GM21526 (cell line): Measurements from ENCODE around the gene SLC9A4.

Experiments used
- ATAC-seq: cut with Tn5 transposase; IDR thresholded peaks from one replicate; pipeline ENCODE4 v1.9.1; 2021; ENCODE audit warnings: moderate library complexity; ENCODE audit not compliant: unreplicated experiment, low FRiP score

Gene SLC9A4

DNA sequence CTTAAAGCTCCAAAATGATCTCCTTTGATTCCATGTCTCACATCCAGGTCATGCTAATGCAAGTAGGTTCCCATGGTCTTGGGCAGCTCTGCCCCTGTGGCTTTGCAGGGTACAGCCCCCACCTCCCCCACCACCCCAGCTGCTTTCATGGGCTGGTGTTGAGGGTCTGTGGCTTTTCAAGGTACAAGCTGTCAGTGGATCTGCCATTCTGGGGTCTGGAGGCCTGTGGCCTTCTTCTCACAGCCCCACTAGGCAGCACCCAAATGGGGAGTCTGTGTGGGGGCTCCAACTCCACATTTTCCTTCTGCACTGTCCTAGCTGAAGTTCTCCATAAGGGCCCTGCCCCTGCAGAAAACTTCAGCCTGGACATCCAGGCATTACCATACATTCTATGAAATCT is 19.0 kb downstream of the SLC9A4 start:
- no peak for ATAC-seq

DNA sequence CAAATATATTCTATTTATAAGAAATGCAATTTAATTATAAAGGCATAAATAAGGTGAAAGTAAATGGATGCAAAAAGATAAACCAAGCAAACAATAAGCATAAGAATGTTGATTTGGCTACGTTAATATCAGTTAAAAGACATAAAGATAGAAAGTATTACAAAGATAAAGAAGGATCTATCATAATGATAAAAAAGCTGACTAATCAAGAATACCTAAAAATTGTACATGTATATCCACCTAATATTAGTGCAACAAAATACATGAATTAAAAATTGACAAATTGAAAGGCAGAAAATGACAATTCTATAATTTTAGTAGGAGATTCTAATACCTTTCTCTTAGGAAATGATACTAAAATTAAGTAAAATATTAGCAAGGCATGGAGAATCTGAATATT is 21.5 kb downstream of the SLC9A4 start:
- no peak for ATAC-seq

DNA sequence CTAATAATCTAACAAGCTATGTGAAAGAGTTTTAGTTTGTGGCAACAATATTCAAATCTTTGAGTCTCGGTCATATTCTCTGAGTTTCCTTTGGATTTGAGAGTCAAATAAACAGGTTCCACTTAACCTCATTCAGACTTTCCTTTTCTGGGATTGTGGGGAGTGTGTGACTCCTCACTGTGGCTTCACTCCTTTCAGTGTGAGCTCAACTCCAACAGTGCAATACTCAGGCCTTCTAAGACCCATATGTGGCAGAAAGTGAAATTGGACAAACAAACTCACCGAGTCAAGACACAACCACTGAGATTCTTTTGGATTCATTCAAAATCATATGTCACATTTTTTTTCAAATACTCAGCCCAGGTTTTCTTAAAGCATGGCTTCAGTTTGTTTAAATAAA is 25.4 kb downstream of the SLC9A4 start:
- ATAC-seq, result no peak

DNA sequence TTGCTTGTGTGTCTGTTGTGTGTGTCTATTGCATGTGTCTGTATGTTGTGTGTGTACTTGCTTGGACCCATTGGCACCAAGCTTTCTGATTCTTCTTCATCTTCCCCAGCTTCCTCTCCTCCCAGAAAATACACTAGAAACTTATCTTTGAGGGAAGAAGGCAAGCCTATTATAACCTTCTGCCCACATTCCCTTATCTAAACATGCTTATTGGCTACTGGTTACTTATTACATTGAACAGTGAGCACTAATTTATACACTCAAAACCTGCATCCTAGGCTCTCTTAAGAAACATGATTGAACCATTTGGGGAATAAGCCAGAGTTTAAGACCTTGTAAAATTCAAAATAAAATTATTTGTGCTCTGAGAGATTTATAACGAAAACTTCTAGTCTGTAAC is 26.5 kb downstream of the SLC9A4 start:
- ATAC-seq, result no peak

DNA sequence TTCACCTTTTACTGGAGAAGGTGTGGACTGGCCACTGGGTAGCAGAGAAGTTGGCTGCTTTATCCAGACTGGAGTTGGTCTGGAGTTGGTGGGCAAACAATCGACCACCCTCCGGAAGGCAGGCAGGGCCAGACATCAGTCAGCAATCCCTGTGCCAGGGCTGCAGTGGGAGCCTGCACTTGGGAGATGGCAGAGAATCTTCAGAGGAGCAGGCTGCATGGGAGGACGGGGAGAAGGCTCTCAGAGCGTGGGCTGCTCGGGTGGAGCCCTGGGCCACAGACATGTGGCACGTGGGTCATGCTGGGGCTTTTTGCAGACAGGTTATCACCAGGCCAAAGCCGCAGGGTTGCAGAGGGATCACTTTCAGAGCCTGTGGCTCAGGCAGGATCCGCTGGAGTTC is 29.6 kb downstream of the SLC9A4 start:
- ATAC-seq, result no peak

DNA sequence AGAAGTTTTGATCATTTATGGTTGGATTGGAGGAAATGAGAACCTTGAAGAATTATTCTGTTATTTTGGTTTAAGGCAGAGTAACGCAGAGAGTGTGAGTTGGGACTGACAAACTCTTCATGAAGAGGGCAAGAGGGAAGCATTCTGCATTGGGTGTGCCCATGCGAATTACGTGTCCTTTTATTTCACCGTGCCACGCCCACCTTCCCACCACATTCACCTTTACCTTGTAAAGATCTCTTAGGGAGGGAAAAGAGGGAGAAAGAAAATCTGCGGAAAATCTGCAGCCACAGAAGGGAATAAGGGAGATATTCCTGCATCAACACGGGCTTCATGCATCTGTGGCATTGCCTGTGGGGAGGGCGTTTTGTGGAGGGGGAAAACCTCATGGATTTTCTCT is 31.8 kb downstream of the SLC9A4 start:
- no peak for ATAC-seq

DNA sequence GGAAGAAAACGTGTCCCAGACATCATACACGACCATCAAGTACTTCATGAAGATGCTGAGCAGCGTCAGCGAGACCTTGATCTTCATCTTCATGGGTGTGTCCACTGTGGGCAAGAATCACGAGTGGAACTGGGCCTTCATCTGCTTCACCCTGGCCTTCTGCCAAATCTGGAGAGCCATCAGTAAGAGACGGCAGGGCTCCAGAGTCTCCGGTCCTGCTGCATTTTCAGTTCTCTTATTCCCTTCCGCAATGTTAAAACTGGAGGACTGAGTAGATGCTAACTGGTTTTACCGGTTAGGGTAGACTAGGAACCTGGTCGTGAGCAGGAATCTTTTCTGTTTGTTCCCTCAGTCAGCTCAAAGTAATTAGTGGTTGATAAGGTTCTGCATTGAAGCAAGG is 32.3 kb downstream of the SLC9A4 start:
- ATAC-seq, result no peak

DNA sequence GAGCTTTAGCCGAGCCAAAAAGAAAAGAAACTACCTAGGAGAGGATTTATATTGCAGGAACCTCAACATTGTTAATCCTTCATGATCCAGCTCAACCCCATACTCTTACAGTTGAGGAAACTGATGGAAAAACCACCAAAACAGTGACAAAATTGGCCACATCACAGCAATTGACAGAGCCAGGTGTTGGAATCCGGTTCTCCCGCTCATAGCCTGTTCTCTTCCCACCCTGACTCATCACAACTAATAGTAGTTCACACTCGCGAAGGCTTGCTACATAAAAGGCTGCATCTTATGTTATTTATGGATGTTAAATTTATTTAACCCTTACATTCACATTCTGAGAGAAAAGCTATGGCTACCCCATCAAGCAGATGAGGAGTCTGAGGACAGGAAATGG is 33.7 kb downstream of the SLC9A4 start:
- ATAC-seq, result no peak

DNA sequence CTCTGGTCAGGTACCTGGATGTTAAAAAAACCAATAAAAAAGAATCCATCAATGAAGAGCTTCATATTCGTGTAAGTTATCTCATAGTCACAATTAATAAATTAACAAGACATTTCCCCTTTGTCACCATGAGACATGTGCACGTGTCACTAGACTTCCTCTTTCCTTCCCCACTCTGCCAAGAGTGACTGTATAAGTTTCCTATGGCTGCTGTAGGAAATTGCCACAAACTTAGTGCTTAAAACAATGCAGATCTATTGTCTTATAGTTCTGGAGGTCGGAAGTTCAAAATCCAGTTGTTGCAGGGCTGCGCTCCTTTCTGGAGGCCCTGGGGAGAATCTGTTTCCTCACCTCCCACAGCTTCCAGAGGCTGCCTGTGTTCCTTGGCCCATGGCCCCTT is 35.8 kb downstream of the SLC9A4 start:
- no peak for ATAC-seq

DNA sequence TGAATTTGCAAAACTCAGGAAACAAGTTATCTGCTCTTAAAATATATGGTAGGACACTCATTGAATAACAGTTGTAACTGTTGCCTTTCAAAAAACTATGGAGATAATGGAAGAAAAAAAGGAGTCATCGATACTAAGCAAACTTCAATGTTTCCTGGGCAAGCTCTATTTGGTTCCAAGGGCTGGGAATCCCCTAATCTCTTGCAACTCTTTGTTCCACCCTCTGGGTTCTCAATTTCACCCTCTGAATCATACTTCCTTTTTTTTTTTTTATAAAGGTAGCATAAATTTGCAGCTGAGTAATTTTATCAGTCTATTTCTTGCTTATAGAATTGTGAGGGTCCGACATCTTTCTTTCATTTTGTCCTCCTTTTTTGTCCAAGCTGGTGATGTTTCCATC is 36.7 kb downstream of the SLC9A4 start:
- no peak for ATAC-seq

DNA sequence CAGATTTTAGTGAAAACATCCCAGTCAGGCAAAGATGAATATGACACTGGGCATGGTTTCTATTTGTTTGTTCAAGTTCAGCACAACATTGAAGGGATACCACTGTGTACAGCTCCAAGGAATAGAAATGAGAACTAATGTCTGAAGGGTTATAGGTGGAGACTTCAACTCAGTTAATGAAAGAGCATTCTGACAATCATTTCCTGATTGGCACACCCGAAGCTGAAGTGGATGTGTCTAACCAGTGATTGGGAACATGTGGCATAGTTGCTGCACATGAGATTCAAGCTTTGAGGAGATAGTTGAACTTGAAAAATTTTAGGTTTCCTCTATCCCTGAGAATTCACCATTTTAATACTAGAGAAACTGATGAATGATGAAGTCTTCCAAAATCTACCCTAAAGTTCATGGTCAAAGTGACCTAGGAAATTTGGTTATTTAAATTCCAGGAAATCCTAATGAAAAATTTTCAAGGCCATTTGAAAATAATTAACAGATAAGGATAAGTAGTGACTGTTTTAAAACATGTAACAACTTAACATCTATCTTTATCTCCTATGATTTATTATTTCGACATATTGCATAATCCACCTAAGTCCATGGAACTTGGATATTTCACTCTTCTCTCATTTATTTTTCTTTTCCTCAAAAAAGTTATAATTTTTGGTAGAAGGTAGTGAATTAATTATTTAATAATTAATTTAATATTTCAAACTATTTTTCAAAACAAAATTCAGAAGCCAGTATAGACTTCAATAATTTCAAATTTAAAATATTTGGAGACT is 38.0 kb downstream of the SLC9A4 start:
- ATAC-seq, result no peak

DNA sequence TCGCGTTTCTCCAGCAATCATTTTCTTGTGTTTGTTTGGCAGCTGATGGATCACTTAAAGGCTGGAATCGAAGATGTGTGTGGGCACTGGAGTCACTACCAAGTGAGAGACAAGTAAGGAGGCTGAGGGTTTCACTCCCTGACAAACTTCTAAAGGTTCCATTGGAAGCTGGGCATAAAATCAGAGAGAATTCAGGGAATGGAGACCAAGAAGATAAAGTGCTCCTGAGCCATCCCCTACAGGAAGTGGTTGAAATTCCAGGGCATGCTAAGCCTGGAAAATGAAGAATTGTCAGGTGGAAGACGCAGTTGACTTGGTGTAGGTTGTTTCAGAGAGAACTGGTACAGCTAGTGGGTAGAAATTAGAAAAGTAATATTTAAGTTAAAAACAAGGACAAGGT is 39.1 kb downstream of the SLC9A4 start:
- ATAC-seq, result no peak

DNA sequence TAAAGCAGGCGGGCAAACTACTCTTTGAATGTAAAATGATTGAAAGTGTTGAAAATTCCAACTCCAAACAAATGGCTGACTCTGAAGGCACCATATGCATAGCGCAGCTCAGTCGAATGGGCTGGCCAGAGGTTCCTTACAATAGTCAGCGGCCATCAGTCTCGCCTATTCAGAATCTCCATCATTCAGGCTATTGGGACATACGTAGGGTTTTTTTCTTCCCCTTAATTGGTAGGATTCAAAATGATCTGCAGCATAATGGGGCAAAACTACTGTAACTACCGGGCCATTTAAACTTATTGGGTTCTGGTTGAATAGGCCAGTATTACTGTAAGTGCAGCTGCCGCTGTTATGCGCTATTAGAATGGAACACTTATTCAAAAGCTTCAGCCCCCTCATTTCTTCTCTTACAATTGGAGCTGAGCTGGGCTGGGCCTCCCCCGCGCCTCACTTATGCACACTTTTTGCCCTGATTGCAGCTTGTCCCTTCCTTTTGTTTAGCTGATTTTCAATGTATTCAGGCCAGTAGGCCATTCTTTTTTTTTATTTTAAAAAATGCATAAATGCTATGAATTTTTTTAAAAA is 40.4 kb downstream of the SLC9A4 start:
- ATAC-seq, result no peak

DNA sequence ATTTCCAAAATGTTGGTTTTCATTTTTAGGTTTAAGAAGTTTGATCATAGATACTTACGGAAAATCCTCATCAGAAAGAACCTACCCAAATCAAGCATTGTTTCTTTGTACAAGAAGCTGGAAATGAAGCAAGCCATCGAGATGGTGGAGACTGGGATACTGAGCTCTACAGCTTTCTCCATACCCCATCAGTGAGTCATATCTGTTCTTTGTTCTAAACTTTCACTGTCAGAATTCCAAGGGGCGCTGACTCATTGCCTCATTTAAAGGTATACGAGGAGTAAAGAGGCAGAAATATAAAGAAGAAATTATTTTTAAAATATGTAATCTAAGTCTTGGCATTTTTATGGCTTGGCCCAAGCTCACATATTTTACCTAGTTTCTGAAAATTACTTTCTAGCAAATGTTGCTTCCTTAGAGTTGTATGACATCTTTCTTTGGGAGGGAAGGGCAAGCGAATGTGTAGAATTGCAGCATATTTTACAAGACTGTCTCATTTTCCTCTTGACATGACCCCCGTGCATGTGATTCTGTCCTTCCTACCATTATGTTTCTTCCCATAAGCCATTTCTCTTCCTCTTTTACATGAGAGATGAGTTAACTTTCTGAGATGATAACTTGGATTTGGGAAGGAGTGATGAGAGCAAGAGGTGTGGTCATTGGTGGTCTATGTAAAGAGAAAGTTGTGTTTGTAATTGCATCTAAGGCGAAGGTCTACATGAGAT is 41.2 kb downstream of the SLC9A4 start:
- ATAC-seq, result no peak

DNA sequence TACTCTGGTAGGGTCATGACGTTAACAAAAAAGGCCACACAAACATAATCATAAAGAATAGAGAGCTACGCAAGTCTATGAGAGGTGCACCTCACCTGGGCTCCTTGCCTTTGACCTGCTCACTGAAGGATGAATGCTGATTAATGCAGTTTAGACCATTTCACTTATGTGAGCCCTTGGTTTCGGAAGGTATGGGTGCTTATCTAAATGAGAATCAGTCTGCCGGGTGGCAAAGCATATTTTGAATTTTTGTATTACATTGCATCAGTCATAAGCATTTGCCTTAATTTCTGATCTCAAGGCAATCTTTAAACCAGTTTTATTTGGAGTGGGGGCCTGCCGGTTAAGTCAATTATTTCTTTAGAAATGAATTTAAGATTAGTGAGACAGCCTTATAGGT is 42.8 kb downstream of the SLC9A4 start:
- ATAC-seq, result no peak

DNA sequence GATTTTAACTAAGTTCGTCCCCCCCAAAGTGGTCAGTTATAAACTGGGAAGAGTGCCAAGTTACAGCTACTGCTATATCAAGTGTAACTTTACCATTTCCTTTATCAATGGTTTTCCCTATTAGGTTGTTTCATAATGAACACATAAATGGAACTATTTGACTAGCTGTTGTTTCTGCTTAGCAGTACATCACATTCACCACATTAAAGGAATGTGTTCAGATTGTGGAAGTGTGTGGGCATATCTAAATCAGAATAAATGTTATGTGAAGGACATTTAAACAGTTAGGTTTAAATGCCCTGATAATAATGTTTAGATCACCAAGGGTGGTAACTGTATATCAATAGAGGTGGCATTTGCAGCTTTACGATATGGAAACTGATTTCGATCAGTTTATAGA is 45.1 kb downstream of the SLC9A4 start:
- ATAC-seq, result no peak

DNA sequence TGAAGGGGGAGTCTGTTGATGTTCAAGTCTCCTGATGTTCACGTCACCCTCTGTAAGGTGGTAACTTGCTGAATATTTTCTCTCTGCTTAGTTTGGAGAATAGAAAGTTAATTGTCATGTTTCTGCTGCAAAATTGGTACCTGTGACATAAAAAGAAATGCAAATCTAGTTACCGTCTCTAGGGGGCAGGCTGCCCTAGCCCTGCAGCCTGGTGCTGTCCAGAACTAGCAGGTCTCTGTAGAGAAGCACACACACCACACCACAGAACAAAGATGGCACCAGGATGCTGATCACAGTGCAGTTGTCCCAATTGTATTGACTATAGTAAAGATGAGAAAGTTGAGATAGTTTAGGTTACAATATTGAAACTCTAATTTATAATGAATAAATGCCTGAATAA is 47.0 kb downstream of the SLC9A4 start:
- ATAC-seq, result peak; percentile 84

DNA sequence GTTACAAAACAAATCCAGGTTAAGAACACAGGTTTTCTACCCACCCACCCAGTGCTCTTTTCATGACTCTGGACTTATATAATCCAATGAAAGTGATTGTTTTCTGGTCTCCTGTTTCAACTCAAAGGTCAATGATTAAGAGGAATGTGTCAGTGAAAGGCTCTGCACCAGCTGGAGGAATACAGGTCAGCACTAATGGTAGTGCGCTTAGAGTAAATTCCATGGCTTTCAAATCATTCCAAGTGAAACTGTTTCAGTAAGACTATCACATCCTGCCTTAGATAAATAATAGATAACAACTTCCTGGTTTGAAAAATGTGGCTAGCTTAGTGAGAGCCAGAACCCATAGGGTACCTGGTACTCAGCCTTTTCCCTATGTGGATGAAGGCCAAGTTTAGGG is 47.8 kb downstream of the SLC9A4 start:
- ATAC-seq, result no peak

DNA sequence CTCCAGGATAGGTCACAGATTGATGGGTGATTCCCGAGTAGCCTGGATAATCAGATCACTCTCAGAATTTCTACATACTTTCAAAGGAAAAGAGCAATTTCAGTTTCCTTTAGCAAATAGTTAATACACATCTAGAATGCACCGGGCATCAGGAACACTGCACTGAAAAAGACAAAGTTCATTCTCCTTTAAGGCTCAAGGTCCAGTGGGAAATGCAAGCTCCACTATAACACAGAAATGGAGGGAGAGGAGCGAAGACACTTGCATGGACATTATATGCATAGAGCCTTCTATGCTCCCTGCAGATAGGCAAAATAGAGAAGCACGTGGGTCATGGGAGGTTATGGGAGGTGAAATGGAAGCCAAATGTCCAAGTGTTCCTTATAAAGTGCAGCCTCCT is 49.1 kb downstream of the SLC9A4 start:
- ATAC-seq, result no peak

DNA sequence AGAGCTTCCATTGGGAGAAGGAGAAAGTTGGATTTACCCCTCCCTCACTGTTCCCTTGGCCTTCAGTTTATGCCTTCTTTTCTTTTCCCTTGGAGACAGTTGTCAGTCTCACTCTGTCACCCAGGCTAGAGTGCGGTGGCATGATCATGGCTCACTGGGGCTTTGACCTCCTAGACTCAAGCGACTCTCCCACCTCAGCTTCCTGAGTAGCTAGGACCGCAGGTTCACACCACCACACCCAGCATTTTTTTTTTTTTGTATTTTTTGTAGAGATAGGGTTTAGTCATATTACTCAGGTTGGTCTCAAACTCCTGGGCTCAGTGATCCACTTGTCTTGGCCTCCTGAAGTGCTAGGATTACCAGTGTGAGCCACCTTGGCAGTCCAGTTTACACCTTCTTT is 49.9 kb downstream of the SLC9A4 start:
- no peak for ATAC-seq

DNA sequence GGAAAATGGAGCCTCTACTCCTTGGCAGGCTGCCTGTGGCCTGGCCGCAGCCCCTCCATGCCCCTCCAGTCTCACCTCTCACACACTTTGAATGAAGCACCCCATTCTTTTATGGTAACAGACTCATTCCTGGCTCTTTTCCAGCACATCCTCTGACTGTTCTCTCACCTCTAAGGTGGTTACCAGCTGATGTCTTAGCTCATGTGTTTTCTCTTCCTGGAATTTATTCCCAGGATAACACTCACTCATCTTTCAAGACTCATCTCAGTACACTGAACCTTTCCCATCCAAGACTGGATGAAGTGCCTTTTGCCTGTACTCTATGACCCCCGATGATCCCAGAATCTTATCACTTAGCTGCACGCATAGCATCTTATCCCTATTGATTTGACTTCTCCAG is 50.6 kb downstream of the SLC9A4 start:
- no peak for ATAC-seq

DNA sequence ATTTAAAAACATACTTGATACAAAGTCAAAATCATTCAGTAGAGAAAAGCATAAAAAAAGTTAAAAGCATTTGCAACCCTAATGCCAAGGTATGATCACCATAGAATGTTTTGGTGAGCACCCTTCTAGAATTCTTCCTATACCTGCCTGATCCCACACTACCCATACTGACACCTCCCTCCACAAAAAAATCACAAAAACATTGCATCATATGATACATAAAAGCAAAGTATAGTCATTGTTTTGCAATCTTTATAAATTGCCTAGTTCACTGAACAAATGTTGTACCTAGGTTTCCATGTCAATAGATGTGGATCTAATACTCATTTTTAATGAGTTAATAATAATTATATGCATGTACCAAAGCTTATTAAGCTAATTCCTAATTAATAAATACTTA is 54.1 kb downstream of the SLC9A4 start:
- no peak for ATAC-seq
